PC-3 (cell line): Measurements from ENCODE around the gene CAMTA1.

Source experiments
- EZH2 ChIP-seq: fragments of 300-600 bp; sonication (generic); IDR thresholded peaks from one replicate; pipeline ENCODE4 v1.6.1; 2017; ENCODE audit warnings: antibody characterized with exemption, mild to moderate bottlenecking, low read length; ENCODE audit not compliant: unreplicated experiment
- TF ChIP-seq, protein P1 (sequence below): fragments of 300-600 bp; sonication (generic); conservative IDR thresholded peaks from 2 replicates; pipeline ENCODE4 v1.5.1; 2017; ENCODE audit warnings: antibody characterized with exemption, low read depth, mild to moderate bottlenecking, low read length

DNA sequence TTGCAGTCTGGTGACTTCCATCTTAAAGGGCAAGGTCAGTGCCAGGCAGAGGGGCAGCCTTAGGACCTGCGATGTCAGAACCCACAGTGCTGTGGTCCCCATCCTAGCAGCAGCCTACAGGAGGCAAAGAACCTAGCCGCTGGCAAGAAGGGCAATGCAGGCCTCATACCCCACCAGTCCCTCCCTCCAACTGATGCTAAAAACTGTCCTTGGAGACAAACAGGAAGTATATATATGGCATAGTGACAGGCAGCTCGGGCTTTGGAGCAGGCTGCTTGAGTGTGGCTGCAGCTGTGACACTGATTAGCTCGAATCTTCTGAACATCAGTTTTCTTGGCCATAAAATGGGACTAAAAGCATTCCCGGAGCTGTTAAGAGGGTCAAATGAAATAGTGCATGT is 829.9 kb downstream of the CAMTA1 start:
- TF ChIP-seq, protein P1, sequence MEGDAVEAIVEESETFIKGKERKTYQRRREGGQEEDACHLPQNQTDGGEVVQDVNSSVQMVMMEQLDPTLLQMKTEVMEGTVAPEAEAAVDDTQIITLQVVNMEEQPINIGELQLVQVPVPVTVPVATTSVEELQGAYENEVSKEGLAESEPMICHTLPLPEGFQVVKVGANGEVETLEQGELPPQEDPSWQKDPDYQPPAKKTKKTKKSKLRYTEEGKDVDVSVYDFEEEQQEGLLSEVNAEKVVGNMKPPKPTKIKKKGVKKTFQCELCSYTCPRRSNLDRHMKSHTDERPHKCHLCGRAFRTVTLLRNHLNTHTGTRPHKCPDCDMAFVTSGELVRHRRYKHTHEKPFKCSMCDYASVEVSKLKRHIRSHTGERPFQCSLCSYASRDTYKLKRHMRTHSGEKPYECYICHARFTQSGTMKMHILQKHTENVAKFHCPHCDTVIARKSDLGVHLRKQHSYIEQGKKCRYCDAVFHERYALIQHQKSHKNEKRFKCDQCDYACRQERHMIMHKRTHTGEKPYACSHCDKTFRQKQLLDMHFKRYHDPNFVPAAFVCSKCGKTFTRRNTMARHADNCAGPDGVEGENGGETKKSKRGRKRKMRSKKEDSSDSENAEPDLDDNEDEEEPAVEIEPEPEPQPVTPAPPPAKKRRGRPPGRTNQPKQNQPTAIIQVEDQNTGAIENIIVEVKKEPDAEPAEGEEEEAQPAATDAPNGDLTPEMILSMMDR: no peak
- no peak for TF ChIP-seq EZH2
